HG03097 (cell line): ENCODE measurements around the gene MACROD1.
"Not testable (repeated sequence)": the region's sequence is repeated elsewhere in the genome, so short reads cannot be mapped to it uniquely, and the experiment has no call there.

Experiments
- ATAC-seq: cut with Tn5 transposase; IDR thresholded peaks from one replicate; pipeline ENCODE4 v1.9.1; 2021; ENCODE audit not compliant: unreplicated experiment, low FRiP score

The MACROD1 gene

DNA sequence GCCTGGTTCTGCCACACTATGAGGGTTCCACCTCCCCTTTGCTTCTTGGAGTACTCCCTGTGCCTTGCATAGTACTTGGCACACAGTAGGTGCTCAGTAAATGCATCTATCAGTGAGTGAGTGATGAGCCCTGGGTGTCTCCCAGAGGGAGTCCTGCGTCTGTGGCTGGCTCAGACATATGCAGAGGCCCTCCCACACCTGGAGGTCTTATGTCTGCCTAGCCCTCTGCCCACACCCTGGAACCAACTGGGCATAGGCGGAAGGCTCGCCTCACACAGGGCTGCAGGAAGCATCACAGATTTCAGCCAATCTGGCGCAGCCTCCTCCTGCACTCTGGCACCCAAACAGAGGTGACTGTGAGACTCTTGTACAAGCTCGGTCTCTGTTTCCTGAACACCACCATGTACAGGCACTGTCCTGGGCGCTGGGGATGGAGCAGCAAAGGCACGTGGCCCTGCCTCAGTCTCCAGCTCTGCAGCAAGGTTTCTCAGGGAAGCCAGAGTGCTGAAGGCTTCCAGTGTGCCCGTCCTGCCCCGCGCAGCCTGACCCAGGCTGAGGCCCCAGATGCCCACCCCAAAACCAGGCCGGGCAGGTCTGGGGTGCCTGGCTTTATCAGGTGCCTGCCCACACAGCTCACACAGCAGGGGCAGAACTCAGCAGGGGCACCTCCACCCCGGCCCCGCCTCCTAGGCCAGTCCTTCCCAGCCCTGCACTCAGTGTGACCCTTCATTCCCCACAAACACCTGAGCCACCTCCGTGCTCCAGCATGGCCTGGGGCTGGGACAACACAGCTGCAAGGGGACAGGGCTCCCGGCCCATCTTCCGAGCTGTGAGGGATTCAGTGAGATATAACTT is 103.5 kb downstream of the MACROD1 start:
- ATAC-seq: no peak

DNA sequence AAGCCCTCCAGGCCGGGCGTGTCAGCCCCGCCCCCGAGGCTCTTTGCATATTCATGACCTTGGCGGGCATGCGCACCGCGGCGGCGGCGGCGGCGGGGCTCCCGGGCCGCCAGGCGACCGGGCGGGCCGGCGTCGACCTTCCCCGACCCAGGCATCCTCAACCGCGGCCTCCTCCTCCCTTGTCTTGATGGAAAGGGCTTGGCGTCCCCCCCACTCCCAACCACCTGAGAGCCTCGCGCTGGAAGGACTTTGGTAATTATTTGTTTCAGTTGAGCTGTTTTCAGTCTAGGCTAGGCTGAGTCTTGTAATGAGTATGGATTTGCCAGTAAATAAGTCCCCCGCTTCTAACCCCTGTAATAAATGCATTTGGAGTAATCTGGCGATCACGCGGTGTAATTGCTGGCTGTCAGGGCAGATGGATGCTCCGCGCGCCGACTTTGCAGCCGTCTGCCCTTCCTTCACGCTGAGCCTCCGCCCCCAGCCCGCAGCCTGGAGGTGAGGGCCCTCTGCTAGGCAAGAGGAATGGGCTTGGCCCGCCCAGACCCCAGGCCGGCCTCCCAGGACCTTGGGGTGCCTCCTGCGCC is 105.0 kb downstream of the MACROD1 start:
- ATAC-seq: no peak

DNA sequence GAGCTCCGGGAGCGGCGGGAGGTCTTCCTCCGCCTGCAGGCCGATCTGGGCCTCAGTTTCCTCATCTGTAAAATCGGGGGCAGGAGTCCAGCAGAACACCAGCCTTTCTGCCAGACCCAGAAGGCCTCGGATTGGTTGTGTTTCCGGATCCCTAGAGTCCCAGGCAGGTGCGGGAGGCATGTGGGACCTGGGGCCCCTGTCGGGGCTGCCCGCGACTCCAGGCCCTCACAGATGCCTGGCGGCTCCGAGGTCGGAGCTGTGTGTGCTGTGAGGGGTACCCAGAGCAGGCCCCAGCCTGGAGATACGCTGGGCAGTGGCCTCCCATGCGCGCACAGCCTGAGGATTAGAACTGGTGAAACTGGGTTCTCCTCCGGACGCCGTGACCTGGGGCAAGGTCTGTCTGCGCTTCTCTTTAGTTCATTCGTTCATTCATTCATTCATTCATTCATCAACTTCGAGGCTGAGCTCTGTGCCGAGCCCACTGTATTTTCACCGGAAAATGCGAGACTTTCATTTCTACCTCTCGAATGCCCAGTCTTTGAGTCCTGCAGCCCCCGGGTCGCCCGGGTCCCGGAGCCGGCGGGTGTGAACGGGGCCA is 105.6 kb downstream of the MACROD1 start:
- ATAC-seq: no peak

DNA sequence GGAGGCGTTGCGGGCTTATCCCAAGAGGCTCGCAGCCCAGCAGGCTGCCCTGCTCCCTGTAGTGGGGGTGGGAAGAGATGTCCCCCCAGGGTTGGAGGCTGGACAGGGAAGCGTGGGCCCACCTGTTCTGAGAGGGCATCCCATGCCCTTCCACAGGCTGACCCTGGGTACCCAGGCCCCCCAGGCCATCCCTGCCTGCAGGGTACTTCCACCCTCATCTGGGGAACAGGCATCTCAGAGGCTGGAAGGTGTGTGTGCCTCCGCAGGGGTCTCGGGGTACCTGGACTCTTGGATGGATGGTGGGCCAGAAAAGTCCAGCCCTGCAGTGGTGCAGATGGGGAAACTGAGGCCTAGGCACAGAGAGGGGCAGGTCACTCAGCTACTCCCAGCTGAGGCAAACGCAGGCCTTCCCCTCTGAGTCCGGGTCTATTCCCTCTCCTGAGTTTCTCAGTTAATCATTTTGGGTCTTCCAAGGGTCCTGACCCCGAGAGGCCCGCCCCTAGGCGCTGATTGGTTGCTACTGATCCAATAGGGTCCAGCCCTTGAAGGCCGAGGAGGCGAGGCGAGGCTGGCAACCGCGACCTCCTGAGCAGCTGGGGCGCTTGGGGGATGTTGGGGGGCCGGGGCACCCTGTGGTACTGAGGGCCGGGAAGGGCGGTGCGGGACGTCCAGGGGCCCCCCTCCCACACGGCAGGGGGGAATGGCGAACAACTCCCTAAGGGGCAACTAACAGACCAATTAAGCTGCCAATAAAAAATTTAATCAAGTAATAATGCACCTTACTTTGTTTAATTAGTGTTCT is 106.4 kb downstream of the MACROD1 start:
- ATAC-seq: no peak

DNA sequence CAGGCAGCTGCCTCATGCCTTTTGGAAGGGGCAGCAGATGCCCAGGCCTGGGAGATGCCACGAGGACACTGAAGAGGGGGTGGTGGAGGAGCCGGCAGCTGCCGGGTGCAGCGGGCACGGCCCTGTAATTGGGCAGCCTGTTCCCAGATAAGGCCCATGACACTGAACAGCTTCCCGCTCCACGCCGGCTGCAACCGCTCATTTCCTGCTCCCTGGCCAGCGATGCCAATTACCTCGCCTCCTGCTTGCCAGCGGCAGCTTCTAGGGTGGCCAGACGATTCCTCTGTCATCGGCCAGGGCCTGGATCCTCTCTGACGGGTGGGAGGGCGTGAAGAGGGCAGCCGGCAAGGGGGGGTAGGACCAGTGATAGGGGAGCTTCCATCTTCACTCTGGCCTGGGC is 107.4 kb downstream of the MACROD1 start:
- no peak for ATAC-seq

DNA sequence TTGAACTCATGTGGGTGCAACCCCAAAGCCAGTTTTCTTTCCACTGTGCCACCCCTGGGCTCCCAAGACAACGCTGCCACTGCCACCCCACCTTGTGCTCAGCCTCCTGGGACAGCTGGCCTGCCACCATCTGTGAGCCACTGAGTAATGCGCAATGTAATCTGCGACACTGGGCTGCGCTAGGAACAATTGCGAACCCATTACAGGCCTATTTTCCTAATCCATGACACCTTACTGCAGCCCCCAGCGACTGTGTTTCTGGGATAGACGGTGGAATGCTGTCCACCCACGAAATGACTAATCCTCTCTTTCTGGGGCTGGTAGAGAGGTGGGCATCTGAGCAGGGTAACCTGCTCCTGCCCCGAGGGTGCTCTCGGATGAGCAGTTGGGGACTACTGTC is 108.0 kb downstream of the MACROD1 start:
- ATAC-seq: no peak

DNA sequence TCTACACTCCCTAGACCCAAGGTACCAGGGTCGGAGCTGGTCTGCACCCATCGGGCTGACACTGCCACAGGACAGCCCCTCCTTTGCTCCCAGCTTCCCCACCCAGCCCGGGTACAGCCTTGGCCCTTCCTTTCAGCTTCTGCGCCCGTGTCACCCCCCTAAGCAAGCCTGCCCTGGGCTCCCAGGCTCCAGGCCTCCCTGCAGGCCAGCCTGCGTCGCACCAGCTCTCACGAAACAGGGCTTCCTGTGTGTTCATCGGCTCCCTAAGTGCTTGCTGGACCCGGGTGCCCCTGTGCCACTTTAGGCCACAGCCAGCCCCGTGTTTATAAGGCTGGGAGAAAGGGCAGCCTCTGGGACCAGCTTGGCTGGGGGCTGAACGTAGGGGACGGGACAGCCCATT is 109.1 kb downstream of the MACROD1 start:
- no peak for ATAC-seq

DNA sequence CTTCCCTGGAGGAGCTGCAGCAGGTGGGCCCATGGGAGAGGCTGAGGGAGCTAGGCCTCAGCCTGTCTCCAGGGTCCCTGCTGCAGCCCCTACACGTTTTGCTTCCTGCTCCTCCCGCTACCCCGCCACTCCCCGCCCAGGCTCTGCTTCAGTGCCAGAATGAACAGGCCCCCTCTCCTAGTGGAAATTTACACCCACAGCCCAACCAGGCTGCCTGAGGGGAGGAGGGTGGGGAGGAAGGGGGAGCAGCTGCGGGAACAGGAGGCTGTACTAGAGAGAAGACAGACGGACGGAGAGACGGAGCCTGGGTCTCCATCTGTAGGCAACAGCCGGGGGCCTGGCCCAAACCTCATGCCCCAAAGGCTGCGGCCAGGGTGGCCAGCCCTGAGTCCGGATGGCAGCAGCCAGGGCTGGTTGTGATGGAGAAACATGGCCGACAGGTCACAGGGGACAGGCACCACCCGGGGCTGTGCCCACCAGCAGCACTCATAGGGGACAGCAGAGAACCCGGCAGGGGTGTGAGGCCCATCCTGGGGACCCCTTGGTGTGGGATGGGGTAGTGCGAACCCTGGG is 109.6 kb downstream of the MACROD1 start:
- ATAC-seq: no peak

DNA sequence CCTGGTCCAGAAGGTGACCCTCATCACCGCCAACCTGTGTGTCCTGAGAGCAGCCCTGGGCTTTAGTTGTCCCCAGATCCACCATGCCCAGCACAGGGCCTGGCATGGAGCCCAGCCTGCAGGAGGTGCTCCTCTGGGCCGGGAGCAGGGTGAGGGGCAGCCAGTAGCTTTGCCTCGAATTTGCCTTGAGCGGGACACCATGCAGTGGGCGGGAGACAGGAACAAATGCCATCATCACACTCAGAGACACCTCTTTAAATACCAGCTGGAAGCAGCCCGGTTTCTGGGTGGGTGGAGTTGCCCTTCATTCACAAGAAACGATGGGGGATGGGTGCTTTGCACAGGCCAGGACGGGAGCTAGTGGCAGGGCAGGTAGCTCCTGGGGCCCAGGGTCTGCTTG is 110.8 kb downstream of the MACROD1 start:
- ATAC-seq: no peak

DNA sequence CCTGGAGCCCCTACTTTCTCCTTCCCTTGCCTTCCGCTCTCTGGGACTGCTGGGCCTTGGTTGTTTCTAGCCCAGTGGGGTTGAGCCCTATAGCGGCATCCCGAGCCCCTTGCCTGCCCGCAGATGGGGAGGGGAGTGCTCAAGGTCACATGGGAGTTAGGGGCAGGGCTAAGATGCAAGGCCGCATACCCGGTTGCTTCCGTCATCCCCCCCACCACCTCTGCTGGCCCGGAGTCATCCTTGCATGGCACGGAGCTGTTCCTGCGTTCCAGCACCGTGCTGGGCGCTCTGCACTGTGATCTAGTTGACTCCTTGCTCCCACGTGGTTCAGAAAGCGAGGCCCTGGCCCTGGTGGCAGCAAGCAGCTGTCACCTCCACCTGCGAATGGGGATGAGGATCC is 112.2 kb downstream of the MACROD1 start:
- no peak for ATAC-seq

DNA sequence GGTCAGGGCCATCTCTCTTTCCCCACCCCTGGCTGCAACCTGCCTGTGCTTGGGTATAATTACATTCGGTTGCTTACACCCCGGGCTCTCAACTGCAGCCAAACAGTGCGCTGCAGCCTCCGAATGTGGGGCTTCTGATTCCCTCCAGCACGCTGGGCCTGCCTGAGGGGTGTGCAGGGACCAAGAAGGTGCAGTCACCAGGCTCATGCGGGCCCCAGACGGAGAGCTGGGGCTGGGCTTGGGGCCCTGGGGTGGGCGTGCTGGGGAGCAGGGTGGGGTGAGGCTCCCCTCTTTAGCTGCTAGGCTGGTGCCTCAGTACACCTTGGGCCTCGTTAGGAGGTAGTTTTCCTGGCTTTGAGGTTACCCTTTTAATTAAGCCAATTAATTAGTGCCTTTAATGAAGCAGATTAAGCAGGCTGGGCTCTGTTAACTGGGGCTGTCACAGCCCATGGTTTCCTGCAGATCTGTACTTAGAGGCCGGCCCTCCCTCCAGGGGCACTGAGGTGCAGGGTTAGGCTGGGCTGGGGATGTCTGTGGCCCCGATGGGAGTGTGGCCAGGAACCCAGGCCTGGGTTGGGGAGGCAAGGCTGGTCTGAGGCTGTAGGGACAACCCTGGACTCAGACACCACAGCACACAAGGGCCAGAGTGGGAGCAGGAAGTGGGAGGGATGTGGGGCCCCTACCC is 112.8 kb downstream of the MACROD1 start:
- no peak for ATAC-seq

DNA sequence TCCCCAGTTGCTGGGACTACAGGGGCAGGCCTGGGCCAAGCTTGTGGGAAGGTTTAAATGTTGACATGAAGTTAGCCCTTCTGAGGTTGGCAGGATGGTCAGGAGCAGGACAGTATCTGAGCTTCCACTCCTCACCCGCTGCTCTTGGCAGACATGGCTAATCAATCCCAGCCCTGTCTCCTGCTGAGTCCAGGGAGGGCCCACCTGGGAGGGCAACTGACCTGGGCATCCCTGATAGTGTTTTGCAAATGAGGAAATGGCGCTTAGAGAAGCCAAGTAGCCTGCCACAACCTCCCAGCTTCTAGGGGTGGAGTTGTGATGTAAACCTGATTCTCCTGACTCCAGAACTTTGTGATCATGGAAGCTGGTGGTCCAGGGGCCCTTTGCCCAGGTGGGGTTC is 113.5 kb downstream of the MACROD1 start:
- ATAC-seq: no peak

DNA sequence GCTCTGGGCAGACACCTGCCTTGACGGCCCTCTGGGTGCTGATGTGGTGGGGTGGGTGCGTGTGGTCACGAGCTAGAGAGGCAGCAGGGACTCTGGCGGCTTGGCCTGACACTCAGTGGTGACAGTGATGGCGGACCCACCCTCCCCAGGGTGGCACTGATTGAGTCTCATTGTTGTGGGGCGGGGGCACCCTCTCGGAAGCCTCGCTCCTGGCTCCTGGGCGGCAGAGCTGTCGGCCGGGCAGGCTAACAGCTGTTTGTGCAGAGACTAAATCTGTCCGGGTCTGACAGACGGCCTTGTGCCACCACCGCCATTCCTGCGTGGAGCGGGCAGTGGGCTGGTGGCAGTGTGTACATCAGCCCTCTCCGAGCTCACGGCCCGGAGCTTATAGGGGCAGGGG is 114.6 kb downstream of the MACROD1 start:
- no peak for ATAC-seq

DNA sequence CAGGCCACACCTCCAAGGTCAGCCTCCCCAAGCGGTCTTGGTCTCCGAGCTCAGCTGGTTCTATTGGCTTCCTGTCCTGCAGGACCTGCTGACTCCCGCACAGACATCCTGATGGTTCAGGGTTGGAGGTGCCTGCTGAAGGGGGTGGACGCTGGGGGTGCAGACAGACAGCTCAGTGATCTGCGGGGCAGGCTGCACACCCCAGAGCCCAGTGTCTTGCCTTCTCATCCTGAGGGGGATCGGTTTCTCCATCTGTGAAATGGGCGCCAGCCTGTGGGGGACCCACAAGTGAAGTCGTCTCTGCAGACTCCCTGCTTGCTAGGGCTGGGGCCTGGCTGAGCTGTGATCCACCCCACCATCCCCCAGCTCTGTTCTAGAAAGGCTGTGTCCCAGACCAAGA is 116.4 kb downstream of the MACROD1 start:
- no peak for ATAC-seq

DNA sequence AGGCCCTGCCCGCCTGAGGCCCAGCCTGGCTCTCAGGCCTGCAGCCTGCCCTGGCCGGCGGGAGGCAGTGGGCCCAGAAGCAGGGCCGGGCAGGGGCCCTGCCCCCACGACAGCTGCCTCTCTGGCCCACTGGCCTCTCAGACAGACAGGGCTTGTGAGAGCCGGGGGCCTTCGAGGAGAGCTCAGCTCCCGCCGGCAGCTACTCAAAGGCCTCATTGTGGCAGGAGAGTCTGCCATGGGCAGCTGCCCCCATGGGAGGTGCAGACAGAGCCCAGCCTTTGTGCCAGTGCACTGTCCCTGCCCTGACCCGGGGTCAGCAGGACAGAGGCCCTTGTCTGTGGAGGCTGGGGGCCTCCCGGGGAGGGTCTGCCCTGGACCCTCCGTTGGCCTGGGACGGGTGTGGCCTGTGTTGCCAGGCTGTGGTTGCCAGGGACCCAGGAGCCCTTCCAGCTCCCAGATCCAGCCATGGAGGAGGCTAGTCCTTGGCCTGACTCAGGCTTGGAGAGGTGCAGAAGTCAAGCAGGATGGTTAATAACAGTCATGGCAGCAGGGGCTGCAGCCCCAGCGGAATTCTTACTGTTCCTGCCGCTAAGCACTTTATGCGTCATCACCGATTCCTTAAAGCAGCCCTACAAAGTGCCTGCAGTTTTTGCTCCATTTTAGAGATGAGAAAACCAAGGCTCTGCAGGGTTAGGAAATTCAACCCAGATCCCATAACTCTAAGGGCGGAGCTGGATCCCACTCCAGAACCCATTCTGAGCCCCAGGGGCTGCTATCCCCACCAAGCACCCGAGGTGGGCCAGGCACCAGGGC is 117.7 kb downstream of the MACROD1 start:
- ATAC-seq: no peak

DNA sequence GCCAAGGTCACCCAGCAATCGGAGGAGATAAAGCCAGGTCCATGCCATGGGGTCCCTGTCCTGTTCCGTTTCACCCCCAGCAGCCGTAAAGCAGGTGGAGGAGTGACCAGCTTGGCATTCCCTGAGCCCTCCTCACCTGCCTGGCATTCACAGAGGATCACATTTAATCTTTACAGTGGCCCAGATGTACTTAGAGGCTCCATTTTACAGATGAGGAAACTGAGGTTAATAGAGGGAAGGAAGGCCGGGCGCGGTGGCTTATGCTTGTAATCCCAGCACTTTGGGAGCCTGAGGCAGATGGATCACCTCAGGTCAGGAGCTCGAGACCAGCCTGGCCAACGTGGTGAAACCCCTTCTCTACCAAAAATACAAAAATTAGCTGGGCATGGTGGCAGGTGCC is 118.5 kb downstream of the MACROD1 start:
- not testable (repeated sequence) for ATAC-seq

DNA sequence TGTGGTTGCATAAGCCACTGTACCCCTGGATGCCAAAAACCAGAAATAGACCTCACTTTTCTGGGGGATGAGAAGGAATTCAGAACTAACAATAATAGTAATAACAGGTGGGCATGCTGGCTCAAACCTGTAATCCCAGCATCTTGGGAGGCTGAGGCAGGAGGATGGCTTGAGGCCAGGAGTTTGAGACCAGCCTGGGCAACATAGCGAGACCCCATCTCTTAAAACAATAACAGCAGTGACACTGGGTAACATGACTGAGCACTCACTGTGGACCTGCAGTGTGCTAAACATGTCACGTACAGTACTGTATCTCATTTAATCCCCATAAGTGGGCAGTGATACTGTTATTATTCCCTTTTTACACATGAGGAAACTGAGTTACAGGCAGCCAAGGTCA is 120.2 kb downstream of the MACROD1 start:
- ATAC-seq: no peak

DNA sequence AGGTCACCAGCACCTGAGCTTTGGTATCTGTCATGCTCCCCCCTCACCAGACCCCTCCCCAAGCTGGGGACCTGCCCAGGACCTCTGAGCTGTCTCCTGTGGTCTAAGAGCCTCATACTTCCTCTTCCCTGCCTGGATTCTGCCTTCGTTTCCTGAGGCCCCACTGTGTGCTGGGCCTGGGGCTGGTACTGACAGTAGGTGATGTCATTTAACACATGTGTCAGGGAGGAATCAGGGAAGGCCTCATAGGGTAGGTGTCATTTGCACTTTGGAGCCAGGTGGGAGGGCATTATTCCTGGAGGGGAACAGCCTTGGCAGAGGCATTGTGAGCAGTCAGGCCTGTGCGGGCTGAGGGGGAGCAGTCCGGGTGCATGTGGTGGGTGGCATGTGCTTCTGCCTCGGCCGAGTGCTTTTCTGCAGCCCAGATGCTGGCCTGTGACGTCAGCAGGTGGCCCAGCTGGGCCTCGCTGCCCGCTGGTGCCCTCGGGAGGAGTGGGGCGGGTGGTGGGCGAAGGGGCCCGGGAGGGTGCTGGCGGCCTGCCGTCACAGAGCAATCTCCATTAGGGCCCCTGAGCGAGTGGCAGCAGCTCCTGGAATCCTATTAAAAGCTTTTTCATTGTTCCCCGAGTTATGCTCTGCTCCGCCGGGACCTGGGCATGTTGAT is 121.1 kb downstream of the MACROD1 start:
- ATAC-seq: no peak

DNA sequence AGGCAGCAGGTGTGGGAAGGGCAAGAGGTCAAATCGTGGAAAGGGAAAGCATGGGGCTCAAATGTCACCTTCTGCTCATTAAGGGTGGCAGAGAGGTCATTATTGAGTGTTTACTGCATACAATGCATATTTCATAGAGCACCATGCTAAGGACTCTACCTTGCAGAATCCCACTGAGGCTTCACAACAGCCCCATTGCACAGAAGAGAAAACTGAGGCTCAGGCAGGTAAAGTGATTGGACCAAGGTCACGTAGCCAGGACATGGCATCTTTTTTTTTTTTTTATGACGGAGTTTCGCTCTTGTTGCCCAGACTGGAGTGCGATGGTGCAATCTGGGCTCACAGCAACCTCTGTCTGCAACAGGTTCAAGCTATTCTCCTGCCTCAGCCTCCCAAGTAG is 122.4 kb downstream of the MACROD1 start:
- no peak for ATAC-seq
